ENCODE results near the gene OXER1. TPM values are rescaled to one million over a fixed set of nuclear protein-coding genes. Genes with fewer than 3 reads are reported as not detected.

OXER1 gene
- total RNA-seq, 4 donors from 2014 or later = 0.56 TPM; not detected in 3

GRCh38 chr2:42771546-42772153, 7.7 kb upstream of the OXER1 start:
- in situ Hi-C loops (cut with MboI; ENCODE audit: low sequenced_read_pairs in 4 of 4) (no loop called here), intact Hi-C loops (cut with DNase I; ENCODE audit: low total_unique reads) (no loop called here)
- no peak for DNase-seq

GRCh38 chr2:42770288-42771131, 6.6 kb upstream of the OXER1 start:
- no peaks in the 10 kb centered on the region for H3K36me3 ChIP-seq
- no peaks in the 10 kb centered on the region for H3K4me1 ChIP-seq
- in situ Hi-C loops (cut with MboI; ENCODE audit: low sequenced_read_pairs in 4 of 4) (no loop called here), intact Hi-C loops (cut with DNase I; ENCODE audit: low total_unique reads) (no loop called here)
- peak in 1 of 2 donors; percentile 23 for DNase-seq
- H3K9me3 ChIP-seq = no peaks in the 10 kb centered on the region
- no peaks in the 10 kb centered on the region for H3K27me3 ChIP-seq
- H3K27ac ChIP-seq = no peak overlapping the region
- TF ChIP-seq POLR2A (IDR thresholded peaks at IDR 0.05) = no peak
- TF ChIP-seq CTCF (IDR thresholded peaks at IDR 0.05 in 4 of 5, conservative IDR thresholded peaks at IDR 0.05 in 1 of 5) = peak; percentile 16 to 56 (median 30)
- no peak overlapping the region for H3K4me3 ChIP-seq
- peak; percentile 65 to 68 for ATAC-seq

More at GRCh38 chr2:42771546-42772153, 7.7 kb upstream of the OXER1 start:
- no peak for ATAC-seq
- Histone ChIP-seq H3K27ac (no peak overlapping the region), H3K4me1 (no peaks in the 10 kb centered on the region), H3K27me3 (no peaks in the 10 kb centered on the region), H3K4me3 (no peak overlapping the region), H3K9me3 (no peaks in the 10 kb centered on the region), H3K36me3 (no peaks in the 10 kb centered on the region)
- no peak for TF ChIP-seq POLR2A (IDR thresholded peaks at IDR 0.05)
- TF ChIP-seq CTCF (IDR thresholded peaks at IDR 0.05 in 4 of 5, conservative IDR thresholded peaks at IDR 0.05 in 1 of 5) = no peak

- Histone ChIP-seq H3K27me3 (no peaks in the 10 kb centered on the region), H3K36me3 (no peaks in the 10 kb centered on the region), H3K27ac (no peak overlapping the region), H3K4me3 (no peak overlapping the region), H3K9me3 (no peaks in the 10 kb centered on the region), H3K4me1 (no peaks in the 10 kb centered on the region)
- ATAC-seq (no peak), DNase-seq (peak in 1 of 2 donors; percentile 4)
- intact Hi-C loops (cut with DNase I; ENCODE audit: low total_unique reads) = loop anchor here (10.0 kb wide), 1 partner anchor 275 kb away; the partner anchor contains the start of gene KCNG3
- in situ Hi-C loops (cut with MboI; ENCODE audit: low sequenced_read_pairs in 4 of 4) = no loop called here
- no peak for TF ChIP-seq POLR2A (IDR thresholded peaks at IDR 0.05)
- no peak for TF ChIP-seq CTCF (IDR thresholded peaks at IDR 0.05 in 4 of 5, conservative IDR thresholded peaks at IDR 0.05 in 1 of 5)
These were observed 5.8 kb upstream of the OXER1 start for GRCh38 chr2:42769583-42770287.

- in situ Hi-C loops (cut with MboI; ENCODE audit: low sequenced_read_pairs in 4 of 4) = no loop called here
- H3K27me3 ChIP-seq = no peaks in the 10 kb centered on the region
- no peak overlapping the region for H3K27ac ChIP-seq
These were observed 4.8 kb upstream of the OXER1 start for GRCh38 chr2:42768706-42769256.

More at GRCh38 chr2:42768706-42769256, 4.8 kb upstream of the OXER1 start:
- ATAC-seq (no peak), DNase-seq (no peak)
- H3K4me1 ChIP-seq = no peaks in the 10 kb centered on the region
- no peak overlapping the region for H3K4me3 ChIP-seq
- intact Hi-C loops (cut with DNase I; ENCODE audit: low total_unique reads) = loop anchor here (10.0 kb wide), 1 partner anchor 274 kb away; the partner anchor contains the start of gene KCNG3
- no peaks in the 10 kb centered on the region for H3K36me3 ChIP-seq
- no peaks in the 10 kb centered on the region for H3K9me3 ChIP-seq
- TF ChIP-seq CTCF (IDR thresholded peaks at IDR 0.05 in 4 of 5, conservative IDR thresholded peaks at IDR 0.05 in 1 of 5) (no peak), POLR2A (IDR thresholded peaks at IDR 0.05) (no peak)
